Left lung (tissue), 8 donors: ENCODE data around the gene USP19. TPM values are rescaled to one million over a fixed set of nuclear protein-coding genes. Genes with fewer than 3 reads are reported as not detected.

Experiments
- microRNA-seq, 2 donors: library from miRNA; unstranded; fragments of <30 nt; microRNA quantifications; one replicate each; pipeline ENCODE4, GENCODE V29; 2019
- polyA plus RNA-seq, 6 donors: library from polyadenylated mRNA; unstranded; fragments of 120-200 nt; gene quantifications; one replicate each; pipeline ENCODE4 v1.2.1, GENCODE V29; 2013; ENCODE audit not compliant: insufficient read length in 6 of 6
- total RNA-seq, 2 donors: library from RNA; stranded (reverse); fragmentation: NEBNext Ultra II Directional; extraction: Animal tissue kit (Norgen Biotek cat#: 25700); gene quantifications; one replicate each; pipeline ENCODE4 v1.2.1, GENCODE V29; 2021
- donor health status: DM: no; HTN: yes; CAD: no.
- donor health status: DM: no; HTN: no; CAD: no.

USP19 gene
- total and polyA plus RNA-seq, 8 donors: 42.8 to 55.0 (median 49.8) TPM

Small RNAs within 50 kb of the gene (microRNA-seq; reads per million reads assigned to microRNA genes)
- gene MIR6890: 0.17 to 0.27 reads per million in 2 donors

Other genes starting within 250 kb of the USP19 start
- 10 to 100 TPM; 15.5 to 24.7 TPM for gene SLC25A20, start 221.9 kb downstream of the USP19 start, total RNA-seq
- gene SLC25A20, start 221.9 kb downstream of the USP19 start, polyA plus RNA-seq: 10 to 100 TPM; 12.2 to 14.4 (median 13.5) TPM
- 10 to 100 TPM; 67.9 to 75.9 TPM for gene ARIH2, start 202.0 kb downstream of the USP19 start, total RNA-seq
- gene ARIH2, start 202.0 kb downstream of the USP19 start, polyA plus RNA-seq: 10 to 100 TPM; 75.1 to 92.4 (median 85.8) TPM
- 10 to 100 TPM; 40.2 to 41.8 TPM for gene P4HTM, start 130.6 kb downstream of the USP19 start, total RNA-seq
- gene P4HTM, start 130.6 kb downstream of the USP19 start, polyA plus RNA-seq: 10 to 100 TPM; 26.6 to 43.1 (median 36.2) TPM
- gene WDR6, start 113.4 kb downstream of the USP19 start, total RNA-seq: 100 to 1,000 TPM; 156 to 190 TPM
- 100 to 1,000 TPM; 166 to 217 (median 187) TPM for gene WDR6, start 113.4 kb downstream of the USP19 start, polyA plus RNA-seq
- gene DALRD3, start 102.2 kb downstream of the USP19 start, total RNA-seq: 10 to 100 TPM; 23.6 to 24.5 TPM
- 10 to 100 TPM; 51.1 to 67.4 (median 62.7) TPM for gene DALRD3, start 102.2 kb downstream of the USP19 start, polyA plus RNA-seq
- 10 to 100 TPM; 83.8 to 92.2 TPM for gene NDUFAF3, start 98.7 kb downstream of the USP19 start, total RNA-seq
- gene NDUFAF3, start 98.7 kb downstream of the USP19 start, polyA plus RNA-seq: 10 to 100 TPM; 50.0 to 72.3 (median 58.6) TPM
- 100 to 1,000 TPM; 136 to 187 TPM for gene IMPDH2, start 91.4 kb downstream of the USP19 start, total RNA-seq
- 100 to 1,000 TPM; 292 to 321 (median 304) TPM for gene IMPDH2, start 91.4 kb downstream of the USP19 start, polyA plus RNA-seq
- 10 to 100 TPM; 71.6 to 74.2 TPM for gene QRICH1, start 26.8 kb downstream of the USP19 start, total RNA-seq
- gene QRICH1, start 26.8 kb downstream of the USP19 start, polyA plus RNA-seq: 10 to 100 TPM; 74.4 to 85.8 (median 77.9) TPM
- gene QARS1, start 16.1 kb downstream of the USP19 start, total RNA-seq: 100 to 1,000 TPM; 173 to 180 TPM
- 100 to 1,000 TPM; 288 to 323 (median 303) TPM for gene QARS1, start 16.1 kb downstream of the USP19 start, polyA plus RNA-seq
- 100 to 1,000 TPM; 283 to 484 TPM for gene LAMB2, start 12.2 kb upstream of the USP19 start, total RNA-seq
- gene LAMB2, start 12.2 kb upstream of the USP19 start, polyA plus RNA-seq: 100 to 1,000 TPM; 431 to 501 (median 444) TPM
- 10 to 100 TPM; 16.9 to 21.0 TPM for gene CCDC71, start 45.5 kb upstream of the USP19 start, total RNA-seq
- gene CCDC71, start 45.5 kb upstream of the USP19 start, polyA plus RNA-seq: 10 to 100 TPM; 15.8 to 24.9 (median 22.1) TPM
- gene KLHDC8B, start 50.8 kb upstream of the USP19 start, total RNA-seq: 10 to 100 TPM; 31.2 to 33.3 TPM
- gene KLHDC8B, start 50.8 kb upstream of the USP19 start, polyA plus RNA-seq: 10 to 100 TPM; 40.0 to 51.7 (median 46.7) TPM
- gene C3orf62, start 156.4 kb upstream of the USP19 start, total RNA-seq: 1 to 10 TPM; 4.2 to 9.8 TPM
- gene C3orf62, start 156.4 kb upstream of the USP19 start, polyA plus RNA-seq: 10 to 100 TPM; 10.2 to 13.7 (median 12.1) TPM
- 10 to 100 TPM; 57.7 to 72.9 TPM for gene USP4, start 219.2 kb upstream of the USP19 start, total RNA-seq
- 10 to 100 TPM; 68.8 to 77.1 (median 73.6) TPM for gene USP4, start 219.2 kb upstream of the USP19 start, polyA plus RNA-seq
- 100 to 1,000 TPM; 468 to 518 TPM for gene GPX1, start 237.5 kb upstream of the USP19 start, total RNA-seq
- gene GPX1, start 237.5 kb upstream of the USP19 start, polyA plus RNA-seq: 100 to 1,000 TPM; 100 to 164 (median 131) TPM